Cardiac septum (tissue), 1 donor: ENCODE measurements around the gene ADRA2C. TPM values are rescaled to one million over a fixed set of nuclear protein-coding genes. Genes with fewer than 3 reads are reported as not detected.

Experiments
- DNase-seq: peaks from one replicate; pipeline ENCODE4 v3.0.0-alpha.2; 2020; ENCODE audit warnings: low spot score
- intact Hi-C: fragments of 100-400 bp; cut with DNase I; formaldehyde crosslinking; loops from one replicate; pipeline ENCODE4 v1.14.0; 2022
- long read RNA-seq: library from polyadenylated mRNA; unstranded; transcript quantifications from one replicate; pipeline ENCODE4 v2.0.0, GENCODE V29; 2021
- total RNA-seq: library from RNA; stranded (reverse); fragmentation: NEBNext Ultra II Directional; extraction: Animal tissue kit (Norgen Biotek cat#: 25700); gene quantifications from one replicate; pipeline ENCODE4 v1.2.1, GENCODE V29; 2021
- donor health status: DM: no; HTN: no; CAD: no.

ADRA2C gene
- total RNA-seq, result 5.4 TPM
- long read RNA-seq, transcript ADRA2C-201 (1 exons, 2,129 nt), result major isoform, 14 of 14 reads
- long read RNA-seq, partial matches to known transcripts, result 0 of 14 reads
- long read RNA-seq, other reads (novel, unspliced or antisense), result 0 of 14 reads

DNA sequence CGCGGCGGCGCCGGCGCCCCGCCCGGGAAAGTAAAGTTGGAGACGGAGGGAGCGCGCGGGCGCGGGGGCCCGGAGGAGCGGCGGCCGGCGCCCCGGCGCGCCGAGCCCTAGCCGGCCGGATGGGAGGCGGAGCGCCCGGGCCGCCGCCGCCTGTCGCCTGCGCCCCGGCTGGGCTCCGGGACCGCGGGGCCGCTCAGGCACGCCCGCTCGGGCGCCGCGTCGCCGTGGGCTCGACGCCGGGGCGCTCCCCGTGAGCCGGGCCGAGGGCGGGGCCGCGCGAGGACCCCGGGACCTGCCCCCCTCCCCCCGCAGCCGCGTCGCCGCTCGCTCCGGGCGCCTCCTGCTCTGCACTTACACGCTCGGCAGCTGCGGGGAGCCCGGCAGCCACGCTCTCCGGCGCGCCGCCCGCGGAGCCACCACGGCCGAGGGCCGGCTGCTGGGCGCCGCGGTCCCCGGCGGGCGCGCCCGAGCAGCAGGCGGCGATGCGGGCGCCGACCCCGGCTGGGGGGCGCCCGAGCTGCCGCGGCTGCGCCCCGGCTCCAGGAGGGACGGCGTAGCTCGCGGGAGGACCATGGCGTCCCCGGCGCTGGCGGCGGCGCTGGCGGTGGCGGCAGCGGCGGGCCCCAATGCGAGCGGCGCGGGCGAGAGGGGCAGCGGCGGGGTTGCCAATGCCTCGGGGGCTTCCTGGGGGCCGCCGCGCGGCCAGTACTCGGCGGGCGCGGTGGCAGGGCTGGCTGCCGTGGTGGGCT is at the start of gene ADRA2C:
Gene ADRA2C (plus strand): TSS at position 350 of the 749 bp plus-strand sequence. CDS start 222 bp downstream, at position 572.
- no peak for DNase-seq
- intact Hi-C loops, result loop anchor here (5.0 kb wide), 2 partner anchors 111 to 659 kb away; no protein-coding TSS in a partner anchor

DNA sequence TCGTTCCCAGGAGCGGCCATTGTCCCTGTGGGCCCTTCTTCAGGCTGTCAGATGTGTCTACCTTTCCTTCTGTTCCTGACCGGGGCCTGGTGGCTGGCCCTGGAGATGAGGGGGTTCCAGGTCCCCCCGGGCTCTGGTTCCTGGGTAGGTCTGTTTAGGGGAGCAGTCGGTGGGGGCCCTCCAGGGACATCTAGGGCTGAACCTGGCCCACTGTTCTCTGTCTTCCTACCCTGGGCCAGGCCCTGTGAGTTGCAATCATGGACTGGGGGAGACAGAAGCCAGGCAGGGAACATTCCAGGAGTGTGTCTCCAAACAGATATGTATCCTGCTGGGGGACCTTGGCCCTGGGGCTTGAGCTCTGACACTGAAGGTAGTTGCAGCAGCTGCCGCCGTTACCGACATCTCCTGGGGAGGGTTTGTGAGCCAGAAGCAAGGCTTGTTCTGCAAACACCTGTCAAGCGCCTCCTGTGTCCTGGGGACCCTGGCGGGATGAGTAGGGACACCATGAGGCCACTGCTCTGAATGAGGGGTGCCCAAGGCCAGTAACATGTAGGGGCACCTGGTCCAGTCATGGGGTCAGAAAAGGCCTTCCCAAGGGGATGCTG is 49.5 kb upstream of the ADRA2C start:
- intact Hi-C loops, result no loop called here
- no peak for DNase-seq

DNA sequence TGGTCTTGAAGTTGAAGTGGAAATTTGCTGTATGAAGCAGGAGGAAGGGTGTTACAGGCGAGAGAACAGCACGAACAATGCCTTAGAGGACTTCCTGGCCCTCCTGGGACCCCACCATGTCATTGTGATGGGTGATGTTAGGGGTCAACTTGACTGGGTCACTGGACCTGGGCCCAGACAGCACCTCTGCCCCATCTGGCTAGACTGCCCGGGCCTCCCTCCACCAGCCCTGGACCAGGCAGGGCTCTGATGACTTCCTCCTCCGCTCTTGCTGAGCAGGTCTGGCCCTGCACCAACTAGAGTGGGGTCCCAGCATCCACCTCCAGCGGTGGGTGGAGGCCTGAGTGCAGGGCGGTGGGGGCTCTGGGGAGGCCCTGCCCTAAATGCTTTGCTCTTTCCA is 48.9 kb upstream of the ADRA2C start:
- intact Hi-C loops, result no loop called here
- DNase-seq, result no peak

DNA sequence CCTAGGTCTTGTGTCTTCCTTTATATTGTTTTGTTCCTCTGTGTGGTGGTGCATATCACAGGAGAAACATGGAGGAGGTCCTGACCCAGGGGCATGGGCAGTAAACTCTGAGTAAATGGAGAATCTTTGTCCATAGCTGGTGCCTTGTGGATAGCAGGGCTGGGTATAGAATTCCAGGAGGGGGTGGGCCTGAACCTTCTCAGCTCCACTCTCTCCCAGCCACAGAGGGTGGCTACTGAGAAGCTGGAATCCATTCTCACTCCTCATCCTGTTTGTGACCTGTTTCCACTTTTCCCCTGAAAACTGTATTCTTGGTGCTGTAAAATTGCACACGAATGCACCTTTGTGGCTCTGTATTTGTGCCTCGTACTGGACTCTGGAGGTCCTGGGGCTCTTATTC is 47.7 kb upstream of the ADRA2C start:
- no peak for DNase-seq
- intact Hi-C loops, result no loop called here

DNA sequence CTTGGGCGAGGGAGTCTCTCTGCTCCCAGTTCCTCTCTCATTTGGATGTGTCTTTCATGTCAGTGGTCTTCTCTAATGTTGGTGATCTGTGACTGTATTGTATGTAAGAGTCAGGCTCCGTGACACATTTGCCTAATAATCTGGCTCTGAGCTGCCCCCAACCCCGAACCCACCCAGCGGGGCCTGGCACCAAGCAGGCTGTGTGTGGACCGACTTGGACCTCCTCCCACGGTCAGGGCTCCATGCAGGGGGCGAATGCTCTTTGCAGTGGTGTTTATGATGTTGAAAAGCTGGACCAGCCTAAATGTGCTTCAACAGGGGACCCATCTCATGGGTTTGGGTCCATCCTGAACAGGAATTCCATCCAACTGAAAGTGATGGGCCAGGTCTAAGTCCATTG is 47.0 kb upstream of the ADRA2C start:
- no peak for DNase-seq
- intact Hi-C loops, result no loop called here

DNA sequence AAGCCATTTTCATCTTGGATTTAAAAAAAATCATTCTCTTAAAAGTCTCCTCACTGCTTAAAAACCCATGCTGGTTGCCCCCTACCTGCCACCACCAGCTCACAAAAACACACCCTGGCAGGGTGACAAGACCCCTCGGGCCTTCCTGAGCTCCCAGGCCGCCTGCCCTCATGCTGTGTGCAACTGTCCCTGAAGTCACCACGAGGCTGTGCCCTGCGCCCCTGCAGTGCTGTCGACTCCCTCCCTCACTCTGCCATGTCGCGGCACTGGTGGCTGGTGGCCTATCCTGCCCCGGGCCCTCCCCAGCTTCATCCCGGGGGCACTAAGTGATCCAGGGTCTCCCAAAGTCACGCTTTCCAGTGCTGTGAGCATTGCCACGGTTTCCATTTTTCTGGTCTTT is 46.3 kb upstream of the ADRA2C start:
- intact Hi-C loops, result no loop called here
- DNase-seq, result no peak

DNA sequence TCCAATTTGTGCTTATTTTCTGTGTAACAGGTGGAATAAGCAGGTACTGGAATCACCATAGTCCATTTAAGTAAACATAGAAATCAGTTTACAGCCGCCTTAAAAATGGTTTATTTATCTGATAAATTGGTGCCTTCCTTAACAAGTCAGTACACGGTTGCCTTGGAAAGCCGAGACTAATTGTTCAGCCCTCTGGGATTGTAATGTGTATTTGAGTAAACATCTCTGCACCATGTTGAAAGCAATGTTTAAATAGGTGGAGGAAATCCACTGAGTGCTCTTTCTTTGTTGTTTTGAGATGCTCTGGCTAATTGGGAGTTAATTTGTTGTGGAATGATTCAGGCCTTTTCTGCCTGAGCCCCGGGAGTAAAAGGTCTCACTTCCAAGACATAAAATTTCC is 45.7 kb upstream of the ADRA2C start:
- DNase-seq, result no peak
- intact Hi-C loops, result no loop called here

DNA sequence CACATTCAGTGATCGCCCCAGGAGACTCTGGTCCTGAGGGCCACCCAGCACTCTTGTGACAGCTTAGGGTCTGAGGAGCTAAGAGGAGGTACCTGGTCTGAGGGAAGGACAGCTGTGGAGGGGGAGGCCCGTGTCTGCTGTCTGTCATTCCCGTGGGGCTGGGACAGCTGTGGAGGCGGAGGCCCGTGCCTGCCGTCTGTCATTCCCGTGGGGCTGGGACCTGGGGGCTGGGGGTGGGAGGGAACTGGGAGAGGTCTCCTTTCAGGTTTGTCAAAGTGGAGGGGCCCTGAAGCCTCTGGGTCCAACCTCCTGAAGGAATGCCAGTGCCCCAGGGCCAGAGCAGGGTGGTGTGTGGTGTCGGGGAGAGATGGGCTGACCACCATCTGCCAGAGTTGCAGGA is 45.0 kb upstream of the ADRA2C start:
- no peak for DNase-seq
- intact Hi-C loops, result no loop called here

DNA sequence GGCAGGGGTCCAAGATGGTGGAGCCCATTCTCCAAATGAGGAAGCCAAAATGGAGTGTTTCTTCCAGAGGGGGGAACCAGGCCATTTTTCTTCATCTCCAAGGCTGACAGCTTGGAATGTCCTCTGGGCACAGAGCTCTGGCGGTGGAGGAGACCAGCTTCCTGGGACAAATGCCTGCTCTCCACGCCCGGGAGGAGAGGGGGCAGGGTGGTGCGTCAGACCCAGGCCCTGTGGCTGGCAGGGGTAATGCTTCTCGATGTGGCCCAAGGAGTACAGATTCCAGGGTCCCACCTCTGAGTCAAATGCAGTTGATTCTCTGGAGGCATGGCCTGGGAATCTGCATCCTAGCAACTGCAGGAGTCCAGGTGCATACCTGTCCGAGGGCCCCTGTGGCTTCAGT is 44.6 kb upstream of the ADRA2C start:
- DNase-seq, result no peak
- intact Hi-C loops, result no loop called here

DNA sequence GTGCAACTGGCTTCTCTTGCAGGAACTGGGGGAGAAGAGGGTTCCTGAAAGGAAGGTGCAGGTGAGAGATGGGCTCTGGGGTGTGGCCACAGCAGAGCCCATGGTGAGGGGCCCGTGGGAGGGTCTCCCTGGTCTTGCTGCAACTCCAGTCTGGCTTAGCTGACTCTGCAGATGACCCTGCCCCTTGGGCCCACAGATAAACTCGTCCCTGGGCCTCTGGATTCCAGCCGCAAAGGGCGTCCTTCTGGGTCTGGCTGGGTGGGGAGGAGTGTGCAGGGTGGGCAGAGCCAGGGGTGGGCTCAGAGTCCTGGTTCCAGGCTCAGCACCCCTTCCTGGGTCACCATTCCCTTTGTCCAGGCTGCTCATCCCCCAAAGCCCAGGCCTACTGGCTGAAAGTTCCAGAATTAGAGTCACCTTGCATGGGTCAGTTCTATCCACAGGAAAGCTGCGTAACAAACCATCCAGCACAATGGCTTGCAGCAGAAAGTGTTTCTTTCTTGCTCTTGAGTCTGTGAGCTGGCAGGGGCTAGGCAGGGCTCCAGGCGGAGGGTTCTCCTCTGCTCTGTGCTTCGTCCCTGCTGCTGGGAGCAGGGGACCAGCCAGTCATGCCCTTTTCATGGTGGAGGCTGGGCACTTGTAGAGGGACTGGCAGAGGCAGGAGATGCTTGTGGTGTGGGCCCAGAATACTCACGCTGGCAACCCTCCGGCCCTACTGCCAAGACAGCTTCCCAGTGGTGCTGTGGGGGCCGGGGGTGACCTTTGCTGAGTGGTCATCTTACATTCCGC is 43.5 kb upstream of the ADRA2C start:
- intact Hi-C loops, result no loop called here
- no peak for DNase-seq

DNA sequence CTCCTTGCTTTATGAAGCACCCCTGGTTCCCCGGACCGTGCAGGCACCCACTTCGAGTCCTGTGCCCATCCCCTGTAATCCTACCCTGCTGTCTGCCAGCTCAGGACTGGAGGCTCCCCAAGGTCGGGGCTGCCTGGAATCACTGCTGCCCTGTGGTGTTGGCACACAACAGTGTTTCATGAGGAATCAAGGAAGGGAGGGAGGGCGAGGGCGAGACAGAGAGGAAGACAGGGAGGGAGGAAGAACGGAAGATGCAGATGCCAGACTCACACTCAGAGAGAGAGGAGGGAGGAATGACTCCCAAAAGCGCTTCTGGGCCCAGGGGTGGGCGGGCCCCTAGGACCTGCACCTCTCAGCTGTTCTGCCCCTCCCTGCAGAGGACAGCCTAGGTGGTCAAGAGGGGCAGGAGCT is 42.9 kb upstream of the ADRA2C start:
- DNase-seq, result no peak
- intact Hi-C loops, result no loop called here

DNA sequence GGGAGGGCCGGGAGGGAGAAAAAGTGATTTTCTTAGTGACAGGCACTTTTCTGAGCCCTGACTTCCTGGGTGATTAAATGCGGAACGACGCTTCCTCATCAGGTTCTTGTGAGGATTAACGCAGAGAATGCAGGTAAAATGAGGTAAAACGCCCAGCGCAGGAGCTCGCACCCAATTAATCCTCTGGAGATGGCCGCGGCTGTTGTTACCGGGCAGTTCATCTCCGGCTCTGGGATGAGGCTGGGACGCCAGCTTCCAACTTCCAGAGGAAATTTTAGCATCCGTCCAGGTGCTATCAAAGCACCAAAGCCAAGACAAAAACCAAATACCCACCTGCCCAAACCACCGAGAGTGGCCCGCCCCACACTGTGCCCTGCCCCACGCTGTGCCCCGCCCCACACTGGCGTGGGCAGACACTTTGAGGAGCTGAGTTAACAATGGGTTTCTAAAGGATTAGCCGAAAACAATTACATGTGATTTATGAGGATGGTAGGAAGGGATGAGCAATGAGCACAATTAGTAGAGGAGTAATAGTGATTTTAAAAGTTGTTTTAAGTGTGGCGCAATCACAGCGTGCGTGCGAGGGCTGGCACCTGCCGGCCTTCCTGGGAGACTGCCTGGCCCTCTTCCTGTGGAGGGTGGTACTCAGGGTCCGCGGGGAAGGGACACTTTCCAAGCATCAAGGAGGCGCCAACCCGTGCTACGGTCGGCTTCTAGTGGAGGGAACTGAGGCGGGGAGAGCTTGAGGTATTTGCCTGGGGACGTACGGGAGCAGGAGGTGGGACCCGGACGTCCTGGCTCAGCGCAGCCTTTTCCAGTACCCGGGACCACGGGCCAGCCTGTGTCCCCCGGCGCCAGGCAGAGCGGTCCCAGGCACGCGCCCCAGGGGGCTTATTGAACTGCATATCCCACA is 41.6 kb upstream of the ADRA2C start:
- intact Hi-C loops, result no loop called here
- no peak for DNase-seq

DNA sequence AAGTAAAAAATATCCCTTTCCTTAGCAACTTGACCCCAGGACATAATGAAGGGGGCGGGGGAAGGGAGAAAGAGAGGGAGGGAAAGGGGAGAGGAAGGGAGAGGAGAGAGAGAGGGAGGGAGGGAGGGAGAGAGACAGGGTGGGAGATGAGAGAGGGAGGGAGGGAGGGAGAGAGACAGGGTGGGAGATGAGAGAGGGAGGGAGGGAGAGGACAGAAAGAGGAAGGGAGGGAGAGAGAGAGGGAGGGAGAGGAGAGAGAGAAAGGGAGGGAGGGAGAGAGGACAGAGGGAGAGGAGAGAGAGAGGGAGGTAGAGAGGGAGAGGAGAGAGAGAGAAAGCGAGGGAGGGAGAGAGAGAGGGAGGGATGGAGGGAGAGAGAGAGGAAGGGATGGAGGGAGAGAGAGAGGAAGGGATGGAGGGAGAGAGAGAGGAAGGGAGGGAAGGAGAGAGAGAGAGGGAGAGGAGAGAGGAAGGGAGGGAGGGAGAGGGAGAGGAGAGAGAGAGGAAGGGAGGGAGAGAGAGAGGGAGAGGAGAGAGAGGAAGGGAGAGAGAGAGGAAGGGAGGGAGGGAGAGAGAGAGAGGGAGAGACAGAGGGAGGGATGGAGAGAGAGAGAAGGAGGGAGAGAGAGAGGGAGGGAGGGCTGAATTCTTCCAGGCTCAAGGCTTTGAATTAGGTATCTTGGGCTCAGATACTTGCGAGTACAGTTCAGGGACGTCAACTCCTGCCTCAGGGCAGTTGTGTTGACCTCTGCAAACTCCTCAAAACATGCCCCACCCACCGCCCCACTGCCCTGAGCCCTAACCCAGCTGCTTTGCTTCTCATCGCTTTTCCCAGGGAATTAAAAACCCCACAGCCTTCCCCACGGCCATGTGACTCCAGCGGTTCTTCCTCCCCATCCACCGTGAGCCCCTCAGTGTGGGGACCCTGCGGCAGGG is 40.0 kb upstream of the ADRA2C start:
- intact Hi-C loops, result no loop called here
- no peak for DNase-seq

DNA sequence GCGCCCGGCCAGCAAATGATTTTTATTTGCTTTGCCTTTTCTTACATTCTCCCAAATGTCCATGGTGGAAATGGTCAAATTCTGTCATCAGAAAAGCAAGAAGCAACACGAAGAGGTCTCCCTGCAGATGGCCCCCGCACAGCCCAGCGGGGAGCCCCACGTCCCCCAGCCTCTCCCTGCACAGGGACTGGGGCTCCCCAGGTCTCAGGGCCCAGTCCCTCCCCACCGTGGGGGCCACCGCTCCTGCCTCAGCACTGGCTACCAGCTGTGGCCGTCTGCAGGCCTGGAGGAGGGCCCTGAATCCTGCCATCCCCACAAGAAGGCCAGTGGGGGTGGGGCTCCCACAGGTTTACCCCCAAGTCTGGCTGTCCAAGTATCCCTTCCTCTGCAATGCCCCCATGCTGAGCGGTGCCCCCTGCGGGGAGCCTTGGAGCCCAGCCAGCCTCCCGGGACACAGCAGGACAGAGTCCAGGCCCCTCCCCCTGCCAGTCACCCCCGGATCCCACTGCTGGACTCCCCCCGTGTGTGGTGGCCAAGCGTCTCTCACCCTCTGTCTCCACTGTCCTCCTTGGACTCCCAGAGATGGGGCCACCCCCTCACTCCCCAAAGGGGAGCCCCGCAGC is 38.2 kb upstream of the ADRA2C start:
- intact Hi-C loops, result no loop called here
- no peak for DNase-seq

DNA sequence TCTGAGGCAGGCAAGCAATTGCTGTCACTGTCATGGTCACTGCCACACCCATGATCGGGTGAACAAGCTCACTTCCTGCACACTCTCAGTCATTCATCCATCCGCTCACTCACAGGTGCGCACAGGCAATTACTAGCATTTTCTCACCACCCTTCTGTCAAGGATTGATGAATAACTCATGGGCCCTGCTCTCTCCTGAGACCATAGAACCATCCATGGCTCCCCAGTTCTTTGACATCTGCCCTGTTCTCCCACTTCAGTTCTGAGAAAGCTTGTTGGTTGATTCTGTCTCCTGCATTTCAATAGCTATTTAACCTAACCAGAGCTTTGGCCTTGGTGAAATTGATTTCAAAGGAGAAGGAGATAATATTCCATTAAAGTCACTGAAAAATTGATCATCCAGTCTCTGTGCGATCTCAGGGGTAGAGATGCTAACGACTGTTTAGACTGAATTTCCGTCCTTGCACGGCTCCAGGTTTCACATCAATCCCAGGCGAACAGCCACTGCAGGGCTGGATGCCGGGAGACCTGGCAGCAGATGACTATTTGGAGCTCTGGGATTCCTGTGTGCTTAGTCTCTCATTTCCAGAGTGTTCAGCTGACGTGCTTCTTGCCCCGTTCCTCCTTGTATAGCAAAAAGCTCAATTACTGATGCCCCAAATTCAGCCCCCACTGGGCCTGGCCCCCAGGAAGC is 36.9 kb upstream of the ADRA2C start:
- DNase-seq, result no peak
- intact Hi-C loops, result no loop called here

DNA sequence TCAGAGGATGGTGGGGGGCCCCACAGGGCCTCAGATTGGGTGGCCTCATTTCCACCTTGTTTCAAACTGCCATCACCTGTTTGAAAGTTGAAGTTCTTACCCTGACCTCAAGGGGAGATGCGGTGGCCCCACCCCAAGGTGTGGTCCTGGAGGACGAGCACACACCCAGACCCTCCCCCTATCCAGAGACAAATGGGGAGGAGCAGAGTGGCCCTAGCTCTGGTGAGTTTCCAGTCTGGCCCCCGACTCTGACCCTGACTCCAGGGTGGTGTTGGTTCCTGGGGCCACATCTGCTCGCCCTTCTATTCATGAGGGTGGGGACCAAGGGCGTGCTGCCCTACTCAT is 36.3 kb upstream of the ADRA2C start:
- no peak for DNase-seq
- intact Hi-C loops, result no loop called here

DNA sequence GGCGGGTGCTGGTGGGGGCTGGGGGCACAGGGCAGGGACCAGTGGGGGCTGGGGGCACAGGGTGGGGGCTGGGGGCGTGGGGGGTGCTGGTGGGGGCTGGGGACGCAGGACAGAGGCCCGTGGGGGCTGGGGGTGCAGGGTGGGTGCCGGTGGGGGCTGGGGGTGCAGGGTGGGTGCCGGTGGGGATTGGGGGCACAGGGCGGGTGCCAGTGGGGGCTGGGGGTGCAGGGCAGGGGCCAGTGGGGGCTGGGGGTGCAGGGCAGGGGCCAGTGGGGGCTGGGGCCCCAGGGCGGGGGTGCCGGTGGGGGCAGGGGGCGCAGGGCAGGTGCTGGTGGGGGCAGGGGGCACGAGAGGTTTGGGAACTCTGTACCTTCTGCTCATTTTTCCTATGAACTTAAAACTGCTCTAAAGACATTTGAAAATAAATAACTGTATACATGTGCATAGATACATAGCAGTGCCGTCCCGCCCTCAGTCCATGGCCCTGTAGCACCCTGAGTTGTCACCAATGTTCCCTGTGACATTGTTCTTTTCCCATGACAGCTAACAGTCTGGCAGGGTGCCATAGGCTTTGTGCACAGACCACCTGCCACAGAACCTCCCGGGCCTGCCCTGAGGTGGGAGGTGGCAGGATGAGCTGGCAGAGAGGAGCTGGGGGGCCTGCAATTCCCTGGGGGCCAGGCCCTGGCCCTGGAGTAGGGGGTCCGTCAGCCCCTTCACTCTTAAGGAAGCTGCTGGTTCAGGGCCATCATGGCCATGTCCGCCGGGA is 35.6 kb upstream of the ADRA2C start:
- no peak for DNase-seq
- intact Hi-C loops, result no loop called here
